Activated CD4-positive, CD25-positive, alpha-beta regulatory T cell treated with anti-CD3 and anti-CD28 coated beads, Interleukin-2, amount 50 U/mL, for 24 hours (primary cell): Measurements from ENCODE around the gene YPEL5.

Experiments
- ATAC-seq, 2 donors: fragments of 150-1000 bp; cut with Tn5 transposase; one replicate each; pipeline ENCODE4 v1.10.0; 2021; ENCODE audit warnings: mild to moderate bottlenecking in 1 of 2, moderate library complexity in 1 of 2

Gene YPEL5

DNA sequence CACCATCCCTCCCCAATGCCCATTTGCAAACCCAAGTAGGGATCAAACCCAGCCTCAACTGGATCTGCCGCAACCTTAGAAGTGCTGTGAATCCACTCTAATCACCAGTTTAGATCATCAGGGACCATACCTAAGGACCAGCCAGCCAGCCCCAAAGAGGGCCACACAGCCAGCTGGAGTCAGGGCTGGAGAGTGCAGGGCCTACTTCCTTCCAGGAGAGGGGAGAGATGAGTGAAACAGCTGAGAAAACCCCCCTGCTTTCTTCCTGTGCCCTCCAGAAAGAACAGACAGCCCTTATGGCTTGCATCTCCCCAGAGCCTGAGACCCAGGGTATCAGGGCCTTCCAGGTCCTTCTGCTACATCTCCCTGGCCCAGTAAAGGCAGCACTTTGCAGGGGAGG is 25.8 kb downstream of the YPEL5 start:
- ATAC-seq = no peak

DNA sequence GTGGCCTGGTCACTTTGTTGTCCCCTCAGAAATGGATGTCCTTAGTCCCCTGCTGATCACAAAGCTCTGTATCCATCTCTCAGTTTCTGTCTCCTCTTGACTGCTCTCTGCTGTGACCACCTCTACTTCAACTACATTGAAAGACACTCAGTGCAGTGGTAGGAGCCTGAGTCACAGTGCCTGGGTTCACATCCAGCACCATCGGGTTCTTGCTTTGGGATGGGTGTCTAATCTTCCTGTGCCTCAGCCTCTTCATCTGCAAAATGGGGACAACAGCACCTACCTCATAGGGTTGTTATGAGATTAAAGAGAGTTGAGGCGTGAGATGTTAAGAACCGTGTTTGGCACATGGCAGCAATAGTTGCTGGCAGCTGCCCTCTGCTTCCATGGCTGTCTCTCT is 30.6 kb downstream of the YPEL5 start:
- ATAC-seq = no peak

DNA sequence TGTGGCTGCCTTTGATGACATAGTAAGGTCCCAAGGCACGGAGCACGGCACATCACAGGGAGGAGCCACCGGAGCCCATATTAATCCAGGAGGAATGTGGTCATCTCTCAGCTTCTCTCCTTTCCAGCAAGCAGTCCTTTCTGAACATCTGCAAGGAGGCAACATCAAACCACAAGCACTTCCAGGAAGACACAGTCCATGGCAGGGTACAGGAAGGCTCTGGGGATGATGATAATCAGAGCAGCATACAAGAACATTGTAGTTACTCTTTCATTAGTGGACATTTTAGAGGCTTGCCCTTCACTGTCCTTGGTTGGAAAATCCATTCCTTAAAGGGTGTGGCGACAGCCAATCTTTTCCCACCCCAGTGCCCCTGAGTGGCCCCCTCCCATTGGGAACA is 31.1 kb downstream of the YPEL5 start:
- no peak for ATAC-seq

DNA sequence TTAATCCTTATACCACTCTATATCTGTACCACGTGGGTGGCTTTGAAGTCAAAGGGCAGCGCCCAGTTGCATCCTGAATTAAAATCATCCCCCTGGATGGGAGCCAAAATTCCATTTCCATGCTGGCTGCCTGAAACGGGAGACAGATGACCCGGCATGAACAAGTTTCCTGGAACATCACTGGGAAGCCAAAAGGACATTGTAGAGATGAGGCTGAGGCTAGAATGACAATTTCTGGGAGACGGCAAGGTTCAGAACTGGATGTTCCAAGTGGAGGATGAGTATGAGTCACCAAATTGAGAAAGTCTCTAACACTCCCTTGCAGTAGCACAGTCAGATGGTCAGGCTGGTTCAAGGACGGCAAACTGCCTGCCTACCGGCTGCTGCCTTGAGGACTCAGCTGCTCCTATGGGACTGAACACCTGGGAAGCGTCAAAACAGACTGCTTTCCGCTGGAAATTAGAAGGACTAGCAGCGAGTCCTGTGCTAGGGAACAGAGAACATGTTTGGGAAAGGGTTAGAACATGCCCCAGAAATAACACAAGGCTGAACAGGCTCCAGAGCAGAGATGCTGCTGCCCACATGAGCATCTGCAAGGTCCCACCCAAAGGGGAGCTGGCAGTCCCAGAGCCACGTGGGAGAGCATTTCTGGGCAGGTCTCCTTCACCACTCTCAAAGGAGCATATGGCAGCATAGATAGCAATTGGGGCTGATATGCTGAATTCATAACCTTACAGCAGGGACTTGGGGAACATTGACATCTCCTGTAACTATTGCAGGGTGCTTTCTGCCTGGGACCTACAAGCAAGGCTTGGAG is 32.0 kb downstream of the YPEL5 start:
- no peak for ATAC-seq

DNA sequence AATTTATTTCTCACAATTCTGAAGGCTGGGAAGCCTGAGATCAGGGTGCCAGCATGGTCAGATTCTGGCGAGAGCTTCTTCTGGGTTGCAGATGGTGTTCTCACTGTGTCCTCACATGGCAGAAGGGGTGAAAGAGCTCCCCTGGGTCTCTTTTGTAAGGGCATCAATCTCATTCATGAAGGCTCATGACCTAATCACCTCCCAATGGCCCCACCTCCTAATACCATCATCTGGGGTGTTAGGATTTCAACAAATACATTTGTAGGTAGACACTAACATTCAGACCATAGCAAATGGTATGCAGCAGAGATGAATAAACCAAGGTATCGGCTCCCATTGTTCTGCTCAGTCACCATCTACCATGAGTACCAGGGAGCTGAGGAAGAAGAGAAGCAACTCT is 32.7 kb downstream of the YPEL5 start:
- no peak for ATAC-seq

DNA sequence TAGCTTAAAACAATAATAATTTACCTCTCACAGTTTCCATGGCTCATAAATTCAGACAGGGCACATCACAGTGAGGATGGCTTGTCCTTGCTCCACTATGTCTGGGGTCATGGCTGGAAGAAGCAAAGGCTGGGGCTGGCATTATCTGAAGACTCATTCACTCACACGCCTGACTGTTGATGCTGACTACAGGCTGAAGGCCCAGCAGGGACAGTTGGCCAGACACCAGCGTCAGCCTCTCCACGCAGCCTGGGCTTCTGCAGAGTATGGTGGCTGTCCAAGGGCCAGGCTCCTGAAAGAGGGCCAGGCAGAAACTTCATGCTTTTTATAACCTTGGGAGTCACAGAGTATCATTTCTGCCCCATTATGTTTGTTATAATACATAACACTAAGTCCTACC is 33.4 kb downstream of the YPEL5 start:
- ATAC-seq = no peak

DNA sequence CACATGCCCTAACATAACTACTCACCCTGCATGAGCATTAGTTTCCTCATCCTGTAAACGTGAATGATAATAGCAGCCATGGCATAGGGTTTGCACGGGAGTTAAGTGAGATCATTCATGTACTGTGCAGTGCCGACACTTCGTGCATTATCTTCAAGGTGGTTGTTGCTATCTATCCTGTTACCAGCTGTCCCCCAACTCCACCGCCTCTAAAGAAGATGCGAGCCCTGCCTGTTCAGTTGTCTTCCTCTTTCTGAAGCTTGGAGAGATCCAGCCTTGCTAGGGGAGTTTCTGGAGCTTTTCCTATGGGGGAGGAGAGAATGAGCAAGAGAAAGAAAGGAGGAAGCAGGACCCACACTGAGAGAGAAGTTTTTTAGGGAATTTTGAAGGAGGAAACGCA is 34.4 kb downstream of the YPEL5 start:
- ATAC-seq = no peak

DNA sequence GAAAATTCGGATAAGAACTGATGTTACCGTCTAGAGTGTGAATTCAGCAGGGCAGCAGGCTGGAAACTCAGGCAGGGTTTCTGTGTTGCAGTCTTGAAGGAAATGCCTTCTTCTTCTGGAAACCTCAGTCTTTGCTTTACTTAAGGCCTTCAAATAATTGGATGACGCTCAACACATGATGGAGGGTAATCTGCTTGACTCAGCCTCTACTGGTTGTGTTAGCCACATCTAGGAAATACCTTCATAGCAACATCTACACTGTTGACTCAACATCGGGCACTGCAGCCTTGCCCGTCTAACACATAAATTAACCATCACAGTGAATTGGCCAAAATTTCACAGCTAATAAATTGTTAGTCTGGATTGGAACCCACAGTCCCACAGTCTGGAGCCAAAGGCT is 37.2 kb downstream of the YPEL5 start:
- no peak for ATAC-seq

DNA sequence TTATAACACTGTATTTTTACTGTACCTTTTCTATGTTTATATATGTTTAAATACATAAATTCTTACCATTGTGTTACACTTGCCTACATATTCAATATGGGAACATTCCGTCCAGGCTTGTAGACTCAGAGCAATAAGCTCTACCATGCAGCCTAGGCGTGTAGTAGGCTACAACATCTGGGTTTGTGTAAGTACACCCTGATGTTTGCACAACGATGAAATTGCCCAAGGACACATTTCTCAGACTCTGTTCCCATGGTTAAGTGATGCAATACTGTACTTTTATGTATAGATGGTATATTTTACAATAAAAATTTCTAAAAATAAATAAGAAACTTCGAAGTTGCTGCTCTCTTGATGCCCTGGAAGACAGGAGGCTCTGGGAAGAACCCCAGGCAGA is 38.4 kb downstream of the YPEL5 start:
- no peak for ATAC-seq

DNA sequence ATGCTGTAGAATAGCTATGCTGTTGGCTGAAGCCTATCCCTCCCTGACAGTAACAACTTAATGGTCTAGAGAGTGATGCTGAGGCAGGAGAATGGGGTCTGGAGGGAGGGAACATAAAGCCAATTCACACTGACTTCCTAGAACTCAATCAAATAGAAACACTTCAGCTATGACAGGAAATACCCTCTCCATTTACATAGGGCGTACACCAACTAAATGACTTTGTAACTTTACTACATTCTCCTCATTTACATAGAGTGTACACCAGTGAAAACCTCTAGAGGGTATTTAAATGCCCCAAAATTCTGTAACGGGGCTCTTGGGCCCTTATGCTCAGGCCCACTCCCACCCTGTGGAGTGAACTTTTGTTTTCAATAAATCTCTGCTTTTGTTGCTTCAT is 41.5 kb downstream of the YPEL5 start:
- no peak for ATAC-seq

DNA sequence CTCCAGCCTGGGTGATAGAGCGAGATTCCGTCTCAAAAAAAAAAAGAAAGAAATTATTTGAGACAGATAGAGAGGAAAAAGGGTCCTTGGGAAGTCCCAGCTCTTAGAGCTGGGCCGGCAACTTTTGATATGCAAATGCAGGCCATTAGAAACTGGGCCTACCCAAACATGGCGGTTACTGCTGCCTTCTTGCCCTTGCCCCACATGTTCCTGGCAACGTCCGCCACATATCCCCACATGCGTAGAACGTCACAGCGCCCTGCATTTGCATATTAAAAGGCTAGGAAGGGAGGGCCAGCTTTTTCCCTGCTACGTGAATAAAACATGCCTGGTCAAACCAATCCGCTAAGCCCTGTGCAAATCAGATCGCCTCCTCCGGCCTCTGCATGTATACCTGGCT is 43.8 kb downstream of the YPEL5 start:
- ATAC-seq = no peak

DNA sequence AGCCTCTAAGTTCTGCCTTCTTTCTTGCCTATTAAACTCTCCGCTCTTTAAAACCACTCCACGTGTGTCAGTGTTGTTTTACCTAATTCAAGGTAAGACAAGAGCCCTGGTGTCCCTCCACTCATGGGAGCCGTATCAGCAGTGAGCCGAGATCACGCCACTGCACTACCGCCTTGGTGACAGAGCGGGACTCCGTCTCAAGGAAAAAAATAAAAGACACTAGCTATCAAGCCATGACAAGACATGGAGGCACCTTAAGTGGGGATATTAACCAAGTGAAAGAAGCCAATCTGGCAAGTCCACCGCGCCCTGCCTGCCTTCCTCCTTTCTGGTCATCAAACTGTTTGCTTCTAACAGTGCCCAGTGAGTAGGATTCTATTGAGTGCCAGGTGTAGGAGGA is 44.3 kb downstream of the YPEL5 start:
- ATAC-seq = no peak

DNA sequence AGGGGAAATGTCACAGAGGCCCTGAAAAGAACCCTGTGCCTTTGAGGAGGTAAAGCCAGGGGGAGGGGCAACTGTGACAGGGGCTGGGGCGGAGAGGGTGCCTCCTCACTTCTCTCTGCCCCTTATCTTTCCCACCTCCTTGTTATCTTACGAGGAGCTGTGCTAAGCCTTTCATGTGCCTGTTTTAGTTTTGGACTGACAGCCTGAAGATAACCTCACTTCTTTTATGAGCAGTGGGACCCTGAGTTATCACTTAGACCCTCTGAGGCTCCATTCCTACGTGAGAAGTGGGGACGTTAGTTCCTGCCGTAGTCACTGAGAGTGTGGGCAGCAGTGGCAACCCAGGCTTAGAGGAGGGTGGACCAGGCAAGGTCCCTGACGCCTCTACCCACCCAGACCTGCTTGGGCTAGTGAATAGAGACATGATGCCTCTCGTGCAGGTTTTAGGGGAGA is 45.0 kb downstream of the YPEL5 start:
- ATAC-seq = no peak

DNA sequence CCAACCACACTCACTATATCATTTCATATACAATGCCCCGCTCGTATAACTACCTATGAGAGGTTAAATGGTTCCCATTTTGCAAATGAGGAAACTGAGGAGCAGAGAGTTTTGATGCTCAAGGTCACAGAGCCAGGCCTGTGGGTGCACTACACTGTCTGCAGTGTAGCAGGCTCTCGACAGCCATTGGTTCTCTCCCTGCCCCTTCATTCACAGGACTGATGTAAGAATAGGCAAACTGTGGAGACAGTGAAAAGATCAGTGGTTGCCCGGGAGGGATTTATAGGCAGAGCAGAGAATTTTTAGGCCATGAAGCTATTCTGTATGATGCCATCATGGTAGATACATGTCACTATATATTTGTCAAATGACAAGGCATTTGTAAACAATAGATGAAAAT is 45.5 kb downstream of the YPEL5 start:
- no peak for ATAC-seq

DNA sequence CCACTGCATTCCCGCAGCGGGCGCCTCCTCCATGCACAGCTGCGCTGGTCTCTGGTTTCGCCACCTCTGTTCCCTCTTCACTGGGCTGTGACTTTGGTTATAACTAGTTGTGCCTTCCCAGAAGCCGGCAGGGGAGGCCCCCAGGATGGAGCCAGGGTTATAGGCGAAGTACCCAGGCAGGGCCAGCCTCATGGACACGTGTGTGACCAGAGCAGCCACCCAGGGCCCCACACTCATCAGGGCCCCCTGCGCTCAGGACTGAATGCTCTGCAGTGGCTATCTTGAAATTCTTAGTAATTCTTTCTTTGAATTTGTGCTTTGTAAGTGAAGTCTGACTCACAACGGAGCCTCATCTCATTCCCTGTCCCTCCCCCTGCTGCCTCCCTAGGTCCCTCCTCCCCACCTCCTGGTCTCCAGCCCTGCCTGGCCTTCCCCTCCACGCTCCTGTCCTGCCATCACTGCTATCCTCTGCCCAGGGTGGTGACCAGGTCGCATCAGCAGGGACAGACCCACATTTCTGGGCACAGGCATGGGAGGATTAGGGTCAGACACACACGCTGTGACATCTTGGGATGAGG is 46.4 kb downstream of the YPEL5 start:
- no peak for ATAC-seq

DNA sequence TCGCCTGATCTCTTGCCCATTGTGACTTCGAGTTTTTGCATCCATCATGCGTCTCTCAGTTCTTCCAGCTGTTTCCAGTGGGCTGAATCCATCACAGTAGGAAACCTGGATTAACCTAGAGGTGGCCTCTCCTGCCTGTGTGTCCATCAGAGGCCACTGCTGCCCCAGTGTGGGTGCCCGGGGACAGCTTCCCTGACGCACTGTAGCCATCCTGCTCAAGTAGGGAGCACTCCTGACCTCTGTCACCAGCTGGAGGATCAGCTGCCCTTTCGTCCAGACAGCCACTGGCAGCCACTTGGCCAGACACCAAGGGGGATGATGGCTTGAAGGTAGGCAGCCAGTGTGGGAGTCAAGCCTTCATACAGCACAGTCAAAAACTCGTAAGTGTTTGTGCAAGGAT is 47.6 kb downstream of the YPEL5 start:
- ATAC-seq = no peak

DNA sequence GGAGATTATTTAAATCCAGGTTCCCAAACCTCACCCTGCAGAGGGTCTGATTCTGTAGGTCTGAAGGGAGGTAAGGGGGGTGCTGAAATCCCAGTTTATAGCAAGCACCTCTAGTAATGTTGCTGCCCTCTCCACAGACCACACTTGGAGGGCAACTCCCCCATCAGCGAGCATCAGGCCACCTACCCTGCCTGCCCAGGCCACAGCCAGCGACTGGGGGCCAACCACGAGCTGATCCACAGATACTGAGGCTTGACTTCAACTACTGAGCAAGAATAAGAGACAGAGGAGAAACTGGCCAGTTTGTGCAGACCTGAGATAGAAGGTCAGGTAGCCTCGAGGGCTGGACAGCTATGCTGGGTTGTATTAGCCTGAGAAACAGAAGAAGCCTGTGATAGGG is 48.2 kb downstream of the YPEL5 start:
- no peak for ATAC-seq

DNA sequence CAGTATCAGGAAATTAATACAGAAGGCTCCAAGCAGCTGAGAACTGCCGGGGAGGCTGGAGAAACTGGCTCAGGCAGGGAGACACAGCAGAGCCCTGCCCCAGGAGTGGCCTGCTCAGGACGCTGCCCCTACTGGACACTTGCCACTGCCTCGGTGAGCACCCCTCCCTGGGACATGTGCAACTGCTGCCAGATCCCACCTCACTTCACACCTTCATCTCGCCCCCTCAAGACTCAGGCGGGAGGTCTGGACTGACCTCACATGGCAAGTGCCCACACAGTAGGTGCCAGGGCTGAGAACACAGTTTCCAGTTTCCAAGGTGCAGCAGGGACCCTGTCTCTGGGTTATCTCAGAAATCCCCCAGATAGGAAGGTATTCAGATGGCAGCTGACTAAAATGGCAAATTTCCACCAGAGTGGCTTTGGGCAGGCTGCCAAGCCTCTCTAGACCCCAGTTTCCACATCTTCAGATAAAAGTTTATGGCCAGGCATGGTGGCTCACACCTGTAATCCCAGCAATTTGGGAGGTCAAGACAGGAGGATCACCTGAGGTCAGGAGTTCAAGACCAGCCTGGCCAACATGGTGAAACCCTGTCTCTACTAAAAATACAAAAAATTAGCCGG is 50.9 kb downstream of the YPEL5 start:
- ATAC-seq = no peak

DNA sequence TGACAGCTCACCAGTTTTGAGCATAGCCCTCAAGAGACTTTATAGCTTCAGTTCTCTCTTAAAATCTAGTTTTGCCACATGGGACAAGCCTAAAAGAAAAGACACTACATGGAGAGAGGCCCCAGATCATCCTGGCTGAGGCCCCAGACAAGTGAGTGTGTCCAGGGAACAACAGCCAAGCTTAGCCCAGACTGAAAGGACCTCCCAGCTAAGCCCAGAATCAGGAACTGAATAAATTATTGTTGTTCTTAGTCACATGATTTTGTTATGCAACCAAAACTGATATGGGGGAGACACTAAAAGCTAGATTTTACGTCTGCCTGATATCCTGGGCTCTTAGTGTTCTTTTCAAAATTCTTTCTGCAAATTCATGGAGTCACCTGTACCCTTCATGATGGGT is 55.2 kb downstream of the YPEL5 start:
- no peak for ATAC-seq

DNA sequence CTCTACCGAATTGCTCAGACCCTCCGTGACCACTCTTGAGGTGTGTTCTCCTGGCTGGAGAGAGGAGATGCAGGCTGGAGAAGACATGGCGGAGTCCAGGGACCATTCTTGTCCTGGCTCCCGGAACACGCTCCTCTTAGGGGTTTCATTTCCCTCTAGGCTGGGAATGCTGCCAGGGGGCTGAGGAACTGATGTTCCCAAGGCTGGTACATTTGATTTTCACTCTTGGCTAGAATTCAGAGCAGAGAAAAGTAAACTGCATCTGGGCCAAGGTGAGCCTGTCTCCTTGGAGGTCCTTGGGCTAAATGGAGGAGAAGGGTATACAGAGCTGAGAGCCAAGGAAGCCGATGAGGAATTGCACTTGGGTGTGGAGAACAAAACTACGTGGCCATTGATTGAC is 56.3 kb downstream of the YPEL5 start:
- no peak for ATAC-seq

DNA sequence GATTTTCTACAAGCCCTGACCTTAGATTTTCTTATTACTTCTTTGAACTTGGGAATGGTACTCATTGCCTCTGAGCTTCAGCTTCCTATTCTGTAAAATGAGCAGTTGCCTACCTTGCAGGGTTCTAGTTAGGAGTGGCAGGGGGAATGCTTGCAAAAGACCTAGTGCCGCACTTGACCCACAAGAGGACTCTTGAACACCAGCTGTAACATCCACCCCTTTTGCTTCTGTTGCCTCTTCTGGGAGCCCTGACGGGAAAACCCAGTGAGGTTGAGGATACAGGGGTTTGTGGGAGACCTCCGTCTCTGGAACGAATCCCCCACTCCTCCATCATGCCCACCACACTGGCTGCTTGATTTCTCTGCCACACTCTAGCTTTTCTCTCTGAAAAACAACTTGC is 57.5 kb downstream of the YPEL5 start:
- no peak for ATAC-seq

DNA sequence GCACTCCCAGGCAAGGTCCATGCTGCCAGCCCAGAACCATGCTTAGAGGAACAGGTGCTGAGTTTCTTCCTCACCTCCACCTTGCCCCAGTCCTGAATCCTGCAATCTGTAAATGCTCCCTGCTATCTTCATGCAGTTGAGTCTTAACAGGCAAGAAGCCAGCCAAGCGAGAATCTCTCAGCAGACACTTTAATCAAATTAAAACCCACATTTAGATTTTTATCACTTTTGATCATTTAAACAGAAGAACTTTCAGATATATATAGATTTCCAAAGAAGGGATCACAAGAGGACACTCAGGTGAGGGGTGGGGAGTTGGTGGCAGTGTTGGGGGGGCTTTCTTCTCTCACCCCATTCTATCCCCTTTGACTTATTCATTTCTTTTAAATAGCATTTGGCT is 58.6 kb downstream of the YPEL5 start:
- no peak for ATAC-seq

DNA sequence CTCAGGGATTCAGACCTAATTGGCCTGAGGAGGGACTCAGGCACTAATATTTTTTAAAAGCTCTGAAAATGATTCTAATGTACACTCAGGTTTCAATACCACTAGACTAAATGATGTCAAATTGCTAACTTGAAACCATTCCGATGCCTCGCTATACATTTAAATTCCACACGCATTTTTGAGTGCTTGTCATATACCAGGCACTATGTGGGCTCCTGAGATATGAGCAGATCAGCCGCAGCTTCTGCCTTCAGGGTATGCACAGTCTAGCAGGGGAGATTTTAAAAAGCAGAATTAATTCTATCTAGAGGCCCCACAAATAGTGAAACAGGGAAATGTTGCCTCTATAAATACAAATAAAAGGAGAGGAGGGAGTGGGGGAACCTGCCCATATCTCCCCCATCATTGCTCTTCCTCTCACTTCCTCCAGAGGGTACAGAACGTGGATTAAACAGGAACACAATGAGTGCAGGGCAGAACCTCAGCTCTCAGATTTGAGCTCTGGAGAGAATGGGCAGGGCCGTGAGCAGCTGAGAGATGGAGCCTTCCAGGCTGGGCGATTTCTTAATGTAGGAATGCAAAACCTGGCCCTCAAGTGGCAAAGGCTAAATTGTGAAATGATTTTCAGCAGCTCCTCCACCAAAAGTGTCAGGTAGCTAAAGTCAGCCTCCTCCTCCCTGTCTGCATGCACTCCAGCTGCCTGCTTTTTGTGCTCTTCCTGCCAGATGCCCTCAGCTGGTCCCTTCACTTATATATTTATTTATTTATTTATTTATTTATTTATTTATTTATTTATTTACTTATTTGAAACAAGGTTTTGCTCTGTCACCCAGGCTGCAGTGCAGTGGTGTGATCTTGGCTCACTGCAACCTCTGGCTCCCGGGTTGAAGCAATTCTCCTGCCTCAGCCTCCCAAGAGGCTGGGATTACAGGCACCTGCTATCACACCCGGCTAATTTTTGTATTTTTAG is 59.9 kb downstream of the YPEL5 start:
- ATAC-seq = no peak
